GM23338 (cell line): ENCODE data around the gene TUBA1B. TPM values are rescaled to one million over a fixed set of nuclear protein-coding genes. Genes with fewer than 3 reads are reported as not detected.
"Not testable (repeated sequence)": the region's sequence is repeated elsewhere in the genome, so short reads cannot be mapped to it uniquely, and the experiment has no call there.

Experiments
- ATAC-seq: fragments of 200-7000 bp; cut with Tn5 transposase; 3 replicates; pipeline ENCODE4 v1.9.1; 2020
- DNase-seq: peaks from one replicate; pipeline ENCODE4 v3.0.0-alpha.2; 2015; ENCODE audit warnings: low spot score
- H2AFZ ChIP-seq: fragments of 200-600 bp; sonication (generic); 2 replicates; pipeline ENCODE4 v1.8.0; 2016; ENCODE audit warnings: antibody characterized with exemption, mild to moderate bottlenecking, moderate library complexity
- H3F3A ChIP-seq: fragments of 200-600 bp; sonication (generic); replicated peaks from 2 replicates; pipeline ENCODE4 v1.8.0; 2017; ENCODE audit warnings: antibody characterized with exemption, mixed run types, low read depth
- H3K27ac ChIP-seq: fragments of 200-600 bp; sonication (generic); 2 replicates; pipeline ENCODE4 v1.6.1; 2016; ENCODE audit warnings: low read depth
- H3K27me3 ChIP-seq: fragments of 200-600 bp; sonication (generic); 2 replicates; pipeline ENCODE4 v1.8.0; 2016; ENCODE audit warnings: mild to moderate bottlenecking, mixed run types, moderate library complexity; ENCODE audit not compliant: insufficient read depth
- H3K36me3 ChIP-seq: fragments of 200-600 bp; sonication (generic); 2 replicates; pipeline ENCODE4 v1.8.0; 2016; ENCODE audit warnings: mild to moderate bottlenecking; ENCODE audit not compliant: insufficient read depth
- H3K4me1 ChIP-seq: fragments of 200-600 bp; sonication (generic); 2 replicates; pipeline ENCODE4 v1.8.0; 2016; ENCODE audit warnings: mild to moderate bottlenecking, moderate library complexity; ENCODE audit not compliant: insufficient read depth
- H3K4me2 ChIP-seq: fragments of 200-600 bp; sonication (generic); 2 replicates; pipeline ENCODE4 v1.7.1; 2017; ENCODE audit warnings: mixed run types
- H3K4me3 ChIP-seq: fragments of 200-600 bp; sonication (generic); 2 replicates; pipeline ENCODE4 v1.6.1; 2016; ENCODE audit warnings: mixed run types
- H3K79me2 ChIP-seq: fragments of 200-600 bp; sonication (generic); replicated peaks from 2 replicates; pipeline ENCODE4 v1.8.0; 2017; ENCODE audit warnings: mild to moderate bottlenecking; ENCODE audit not compliant: insufficient read depth
- H3K9me2 ChIP-seq: fragments of 200-600 bp; sonication (generic); 2 replicates; pipeline ENCODE4 v1.8.0; 2017; ENCODE audit not compliant: insufficient read depth
- H4K20me1 ChIP-seq: fragments of 200-600 bp; sonication (generic); replicated peaks from 2 replicates; pipeline ENCODE4 v1.8.0; 2017; ENCODE audit warnings: mild to moderate bottlenecking; ENCODE audit not compliant: insufficient read depth
- H3K27ac Mint-ChIP-seq: 2 replicates; pipeline ENCODE4 v1.8.0; 2020; ENCODE audit warnings: inconsistent platforms, mild to moderate bottlenecking, moderate library complexity, mixed read lengths
- H3K27me3 Mint-ChIP-seq: 3 replicates; pipeline ENCODE4 v1.8.0; 2022; ENCODE audit warnings: low read depth, mild to moderate bottlenecking, moderate library complexity, mixed read lengths, inconsistent platforms; ENCODE audit not compliant: insufficient read depth, poor library complexity
- H3K36me3 Mint-ChIP-seq: 3 replicates; pipeline ENCODE4 v1.8.0; 2021; ENCODE audit warnings: low read depth, mild to moderate bottlenecking, inconsistent platforms, moderate library complexity, mixed read lengths
- H3K4me1 Mint-ChIP-seq: 3 replicates; pipeline ENCODE4 v1.8.0; 2020; ENCODE audit warnings: mild to moderate bottlenecking, inconsistent platforms, mixed read lengths
- H3K4me3 Mint-ChIP-seq: 3 replicates; pipeline ENCODE4 v1.8.0; 2021; ENCODE audit warnings: moderate library complexity, mild to moderate bottlenecking, inconsistent platforms, mixed read lengths
- H3K9me3 Mint-ChIP-seq: 3 replicates; pipeline ENCODE4 v1.8.0; 2020; ENCODE audit warnings: moderate library complexity, mild to moderate bottlenecking, inconsistent platforms, mixed read lengths
- EZH2phosphoT487 ChIP-seq: fragments of 200-600 bp; sonication (generic); IDR thresholded peaks from one replicate; pipeline ENCODE4 v1.8.1; 2018; ENCODE audit warnings: antibody characterized with exemption; ENCODE audit not compliant: unreplicated experiment
- NANOG ChIP-seq: IDR thresholded peaks from 2 replicates; pipeline ENCODE4 v1.6.1; 2016; ENCODE audit warnings: antibody characterized with exemption, borderline replicate concordance
- REST ChIP-seq: IDR thresholded peaks from one replicate; pipeline ENCODE4 v1.6.1; 2018; ENCODE audit warnings: antibody characterized with exemption; ENCODE audit not compliant: unreplicated experiment
- STAT1 ChIP-seq: IDR thresholded peaks from one replicate; pipeline ENCODE4 v1.6.1; 2016; ENCODE audit warnings: antibody characterized with exemption; ENCODE audit not compliant: unreplicated experiment
- ZNF114 ChIP-seq: fragments of 250-450 bp; sonication (Bioruptor Pico); IDR thresholded peaks from 2 replicates; pipeline ENCODE4 v1.5.0; 2020; ENCODE audit warnings: mild to moderate bottlenecking, moderate library complexity
- ZNF331 ChIP-seq: fragments of 250-450 bp; sonication (Bioruptor Pico); IDR thresholded peaks from 2 replicates; pipeline ENCODE4 v1.5.0; 2020; ENCODE audit warnings: low read depth, mild to moderate bottlenecking, moderate library complexity
- polyA plus RNA-seq: library from polyadenylated mRNA; unstranded; fragments of >200 nt; fragmentation: Nextera tagmentation; extraction: Ambion mirVana; gene quantifications from 2 replicates; pipeline ENCODE4 v1.2.1, GENCODE V29; 2016
- total RNA-seq: library from RNA; depleted of rRNA; stranded (reverse); fragments of >200 nt; shearing (Covaris generic); gene quantifications from 2 replicates; pipeline ENCODE4 v1.2.3, GENCODE V29; 2014

The TUBA1B gene
- total and polyA plus RNA-seq, 2 experiments from 2014 or later = 1,116 to 2,718 TPM

GRCh38 chr12:49137476-49137875, 6.3 kb upstream of the TUBA1B start:
- ATAC-seq (no peak), DNase-seq (no peak)
- no peaks in the 10 kb centered on the region; the same call in 2 of the 3 replicates for H3K9me3 Mint-ChIP-seq
- H2AFZ ChIP-seq = no peak overlapping the region
- H3K4me1 Mint-ChIP-seq = peaks cover 3% of the 10 kb centered on the region; the same call in 2 of the 3 replicates
- TF ChIP-seq ZNF331 (CRISPR knock-in tag) = no peak
- TF ChIP-seq NANOG = no peak
- no peak for TF ChIP-seq ZNF114 (CRISPR knock-in tag)
- no peaks in the 10 kb centered on the region for H3K36me3 Mint-ChIP-seq
- no peak overlapping the region for H3K27ac Mint-ChIP-seq
- H3K4me2 ChIP-seq = no peak overlapping the region
- no peaks in the 10 kb centered on the region for H3F3A ChIP-seq
- H3K36me3 ChIP-seq = no peaks in the 10 kb centered on the region
- H3K4me3 Mint-ChIP-seq = no peak overlapping the region
- no peaks in the 10 kb centered on the region for H4K20me1 ChIP-seq
- H3K27me3 Mint-ChIP-seq = peaks cover 5% of the 10 kb centered on the region
- 0 out of 2 replicates have a peak, but pooled peaks cover 6% of the 10 kb centered on the region for H3K79me2 ChIP-seq
- no peaks in the 10 kb centered on the region for H3K27me3 ChIP-seq
- H3K27ac ChIP-seq = no peak overlapping the region
- no peaks in the 10 kb centered on the region for H3K4me1 ChIP-seq
- H3K4me3 ChIP-seq = no peak overlapping the region
- H3K9me2 ChIP-seq = no peaks in the 10 kb centered on the region

- H2AFZ ChIP-seq, H3K36me3 ChIP-seq, H3F3A ChIP-seq, H3K4me3 ChIP-seq, ATAC-seq, H3K4me2 ChIP-seq, H3K4me3 Mint-ChIP-seq, H3K27me3 ChIP-seq, H3K9me3 Mint-ChIP-seq, H3K27ac Mint-ChIP-seq, H4K20me1 ChIP-seq, H3K4me1 ChIP-seq, H3K27me3 Mint-ChIP-seq, H3K36me3 Mint-ChIP-seq, H3K27ac ChIP-seq, H3K79me2 ChIP-seq, H3K4me1 Mint-ChIP-seq, DNase-seq, H3K9me2 ChIP-seq: not testable (repeated sequence)
Measured at GRCh38 chr12:49136997-49137396, 5.8 kb upstream of the TUBA1B start.

GRCh38 chr12:49133590-49133989, 2.4 kb upstream of the TUBA1B start:
- H3K36me3 Mint-ChIP-seq = peaks cover 26% of the 10 kb centered on the region
- H3K36me3 ChIP-seq = peaks cover 15% of the 10 kb centered on the region
- H3K27ac Mint-ChIP-seq = no peak overlapping the region
- no peak overlapping the region for H3K4me2 ChIP-seq
- H3K9me2 ChIP-seq = no peaks in the 10 kb centered on the region; the same call in 1 of the 2 replicates
- H3K27me3 ChIP-seq = no peaks in the 10 kb centered on the region
- peaks cover 12% of the 10 kb centered on the region for H4K20me1 ChIP-seq
- H3F3A ChIP-seq = peaks cover 24% of the 10 kb centered on the region
- no peak overlapping the region for H3K27ac ChIP-seq
- H3K4me1 Mint-ChIP-seq = peaks cover 28% of the 10 kb centered on the region
- H3K4me3 Mint-ChIP-seq = no peak overlapping the region
- peaks cover 23% of the 10 kb centered on the region for H3K27me3 Mint-ChIP-seq
- peaks cover 9% of the 10 kb centered on the region for H3K4me1 ChIP-seq
- H2AFZ ChIP-seq = no peak overlapping the region
- H3K79me2 ChIP-seq = peaks cover 28% of the 10 kb centered on the region
- H3K9me3 Mint-ChIP-seq = peaks cover 4% of the 10 kb centered on the region; the same call in 1 of the 3 replicates
- ATAC-seq = no peak
- TF ChIP-seq STAT1 (no peak), REST (no peak), EZH2phosphoT487 (no peak)
- DNase-seq = no peak
- H3K4me3 ChIP-seq = no peak overlapping the region
